ENCODE data around the gene RPSA. TPM values are rescaled to one million over a fixed set of nuclear protein-coding genes. Genes with fewer than 3 reads are reported as not detected.
"Not testable (repeated sequence)": the region's sequence is repeated elsewhere in the genome, so short reads cannot be mapped to it uniquely, and the experiment has no call there.

RPSA gene
- total RNA-seq, 1 experiment from 2014 or later = 1,984 TPM

DNA sequence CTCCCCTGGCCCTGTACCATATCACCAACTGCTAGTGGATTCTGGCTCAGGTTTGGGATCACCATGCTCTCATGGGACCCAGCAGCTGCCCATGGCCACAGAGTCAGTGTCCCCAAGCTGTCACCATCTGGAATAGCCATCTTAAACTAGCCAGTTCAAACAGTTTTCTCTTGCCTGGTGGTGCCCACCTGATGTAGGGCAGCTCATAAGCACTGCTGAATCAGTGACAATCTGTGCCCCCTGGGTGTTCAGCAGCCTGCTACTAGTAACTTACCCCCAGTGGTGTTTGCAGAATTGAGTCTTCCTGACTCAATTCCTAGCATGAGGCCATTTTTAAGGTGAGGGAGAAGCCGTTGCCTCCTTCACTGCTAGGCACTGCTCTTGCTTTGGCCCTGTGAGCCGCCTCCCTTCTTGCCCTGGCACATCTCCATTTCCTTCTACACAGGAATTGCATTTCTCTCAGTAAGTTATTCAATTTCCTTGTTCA lies 7.9 kb downstream of the RPSA start:
- H3K36me3 Mint-ChIP-seq (ENCODE audit: insufficient read depth, unreplicated experiment) = peaks cover 67% of the 10 kb centered on the region

DNA sequence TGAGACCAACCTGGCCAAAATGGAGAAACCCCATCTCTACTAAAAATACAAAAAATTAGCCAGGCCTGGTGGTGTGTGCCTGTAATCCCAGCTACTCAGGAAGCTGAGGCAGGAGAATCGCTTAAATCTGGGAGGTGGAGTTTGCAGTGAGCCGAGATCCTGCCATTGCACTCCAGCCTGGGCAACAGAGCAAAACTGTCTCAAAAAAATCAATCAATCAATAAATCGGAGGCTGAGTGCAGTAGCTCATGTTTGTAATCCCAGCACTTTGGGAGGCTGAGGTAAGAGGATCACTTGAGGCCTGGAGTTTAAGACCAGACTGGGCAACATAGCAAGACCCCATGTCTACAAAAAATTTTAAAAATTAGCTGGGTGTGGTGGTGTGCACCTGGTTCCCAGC lies 8.8 kb downstream of the RPSA start:
- H3K27me3 Mint-ChIP-seq (ENCODE audit: insufficient read depth, unreplicated experiment); H3K9me3 Mint-ChIP-seq (ENCODE audit: unreplicated experiment); intact Hi-C loops (cut with micrococcal nuclease); H3K27ac Mint-ChIP-seq (ENCODE audit: low read depth, unreplicated experiment); BruUV-seq (replicated peaks); H3K4me3 Mint-ChIP-seq (ENCODE audit: unreplicated experiment); DNase-seq (ENCODE audit: unreplicated experiment): not testable (repeated sequence)
- Mint-ChIP-seq H3K4me1 (ENCODE audit: insufficient read depth, unreplicated experiment) (peaks cover 19% of the 10 kb centered on the region), H3K36me3 (ENCODE audit: insufficient read depth, unreplicated experiment) (peaks cover 59% of the 10 kb centered on the region)
- ChIA-PET POLR2A (interaction anchor here (0.6 to 3.7 kb wide), 7 partner anchors 9 to 84 kb away, joined by 3 to 48 read pairs (median 4); partner anchors contain the start of gene RPSA), CTCF (interaction anchor here (0.8 to 7.0 kb wide), 7 partner anchors 8 to 902 kb away, joined by 3 to 65 read pairs (median 4); partner anchors contain the start of gene MOBP)

More for the DNA sequence above, 7.9 kb downstream of the RPSA start:
- BruUV-seq (replicated peaks) = no TSS peak
- ChIA-PET POLR2A (interaction anchor here (0.6 to 3.7 kb wide), 6 partner anchors 8 to 675 kb away, joined by 3 to 48 read pairs (median 4); partner anchors contain the start of gene RPSA), CTCF (interaction anchor here (0.6 to 7.0 kb wide), 9 partner anchors 10 to 903 kb away, joined by 3 to 65 read pairs (median 5); no protein-coding TSS in a partner anchor)
- no peak for TF ChIP-seq CTCF (IDR thresholded peaks at IDR 0.05; ENCODE audit: unreplicated experiment)
- Mint-ChIP-seq H3K27me3 (ENCODE audit: insufficient read depth, unreplicated experiment) (no peaks in the 10 kb centered on the region), H3K4me1 (ENCODE audit: insufficient read depth, unreplicated experiment) (peaks cover 21% of the 10 kb centered on the region), H3K4me3 (ENCODE audit: unreplicated experiment) (no peak overlapping the region), H3K9me3 (ENCODE audit: unreplicated experiment) (no peaks in the 10 kb centered on the region), H3K27ac (ENCODE audit: low read depth, unreplicated experiment) (no peak overlapping the region)
- peak; percentile 27 for DNase-seq (ENCODE audit: unreplicated experiment)
- intact Hi-C loops (cut with micrococcal nuclease) = no loop called here

- peaks cover 16% of the 10 kb centered on the region for H3K4me1 Mint-ChIP-seq (ENCODE audit: insufficient read depth, unreplicated experiment)
These were observed 9.5 kb downstream of the RPSA start for GRCh38 chr3:39415983-39416382.

GRCh38 chr3:39416998-39417397 lies 10.5 kb downstream of the RPSA start:
- H3K27me3 Mint-ChIP-seq (ENCODE audit: insufficient read depth, unreplicated experiment); H3K4me3 Mint-ChIP-seq (ENCODE audit: unreplicated experiment); H3K9me3 Mint-ChIP-seq (ENCODE audit: unreplicated experiment); H3K27ac Mint-ChIP-seq (ENCODE audit: low read depth, unreplicated experiment); BruUV-seq (replicated peaks): not testable (repeated sequence)
- intact Hi-C loops (cut with micrococcal nuclease) = loop anchor here (1.0 kb wide), 1 partner anchor 81 kb away; no protein-coding TSS in a partner anchor
- POLR2A ChIA-PET = interaction anchor here (0.8 to 3.7 kb wide), 5 partner anchors 9 to 83 kb away, joined by 3 to 48 read pairs (median 5); partner anchors contain the start of gene RPSA
- peak; percentile 21 for DNase-seq (ENCODE audit: unreplicated experiment)
- CTCF ChIA-PET = interaction anchor here (0.6 to 7.0 kb wide), 11 partner anchors 8 to 901 kb away, joined by 3 to 65 read pairs (median 4); partner anchors contain the start of gene RPSA
- Mint-ChIP-seq H3K4me1 (ENCODE audit: insufficient read depth, unreplicated experiment) (peaks cover 16% of the 10 kb centered on the region), H3K36me3 (ENCODE audit: insufficient read depth, unreplicated experiment) (peaks cover 42% of the 10 kb centered on the region)

More at GRCh38 chr3:39415983-39416382, 9.5 kb downstream of the RPSA start:
- peak; percentile 46 for DNase-seq (ENCODE audit: unreplicated experiment)
- Mint-ChIP-seq H3K9me3 (ENCODE audit: unreplicated experiment) (no peaks in the 10 kb centered on the region), H3K36me3 (ENCODE audit: insufficient read depth, unreplicated experiment) (peaks cover 52% of the 10 kb centered on the region), H3K27ac (ENCODE audit: low read depth, unreplicated experiment) (no peak overlapping the region), H3K27me3 (ENCODE audit: insufficient read depth, unreplicated experiment) (no peaks in the 10 kb centered on the region), H3K4me3 (ENCODE audit: unreplicated experiment) (no peak overlapping the region)
- intact Hi-C loops (cut with micrococcal nuclease) = no loop called here
- ChIA-PET POLR2A (interaction anchor here (0.6 to 3.7 kb wide), 6 partner anchors 10 to 84 kb away, joined by 3 to 48 read pairs (median 4); partner anchors contain the start of gene RPSA), CTCF (interaction anchor here (0.6 to 7.0 kb wide), 12 partner anchors 9 to 902 kb away, joined by 3 to 65 read pairs (median 4); partner anchors contain the start of gene MOBP)
- no peak for TF ChIP-seq CTCF (IDR thresholded peaks at IDR 0.05; ENCODE audit: unreplicated experiment)
- BruUV-seq (replicated peaks) = no TSS peak

GRCh38 chr3:39418556-39419225 lies 12.2 kb downstream of the RPSA start:
- BruUV-seq (replicated peaks); H3K9me3 Mint-ChIP-seq (ENCODE audit: unreplicated experiment); H3K27ac Mint-ChIP-seq (ENCODE audit: low read depth, unreplicated experiment); H3K27me3 Mint-ChIP-seq (ENCODE audit: insufficient read depth, unreplicated experiment); DNase-seq (ENCODE audit: unreplicated experiment); H3K4me3 Mint-ChIP-seq (ENCODE audit: unreplicated experiment); intact Hi-C loops (cut with micrococcal nuclease): not testable (repeated sequence)
- Mint-ChIP-seq H3K36me3 (ENCODE audit: insufficient read depth, unreplicated experiment) (peaks cover 25% of the 10 kb centered on the region), H3K4me1 (ENCODE audit: insufficient read depth, unreplicated experiment) (peaks cover 16% of the 10 kb centered on the region)
- CTCF ChIA-PET = interaction anchor here (0.7 to 7.0 kb wide), 2 partner anchors 75 to 80 kb away, joined by 3 to 65 read pairs; no protein-coding TSS in a partner anchor
- POLR2A ChIA-PET = interaction anchor here (1.1 kb wide), 1 partner anchor 9 kb away, joined by 3 read pairs; no protein-coding TSS in a partner anchor
